ENCODE results near the gene TCF25. TPM values are rescaled to one million over a fixed set of nuclear protein-coding genes. Genes with fewer than 3 reads are reported as not detected.
A peak's percentile ranks its signal among the peaks of the same experiment; 100 is the strongest.

Gene TCF25
- total RNA-seq, 1 donor from 2014 or later = 193 TPM

DNA sequence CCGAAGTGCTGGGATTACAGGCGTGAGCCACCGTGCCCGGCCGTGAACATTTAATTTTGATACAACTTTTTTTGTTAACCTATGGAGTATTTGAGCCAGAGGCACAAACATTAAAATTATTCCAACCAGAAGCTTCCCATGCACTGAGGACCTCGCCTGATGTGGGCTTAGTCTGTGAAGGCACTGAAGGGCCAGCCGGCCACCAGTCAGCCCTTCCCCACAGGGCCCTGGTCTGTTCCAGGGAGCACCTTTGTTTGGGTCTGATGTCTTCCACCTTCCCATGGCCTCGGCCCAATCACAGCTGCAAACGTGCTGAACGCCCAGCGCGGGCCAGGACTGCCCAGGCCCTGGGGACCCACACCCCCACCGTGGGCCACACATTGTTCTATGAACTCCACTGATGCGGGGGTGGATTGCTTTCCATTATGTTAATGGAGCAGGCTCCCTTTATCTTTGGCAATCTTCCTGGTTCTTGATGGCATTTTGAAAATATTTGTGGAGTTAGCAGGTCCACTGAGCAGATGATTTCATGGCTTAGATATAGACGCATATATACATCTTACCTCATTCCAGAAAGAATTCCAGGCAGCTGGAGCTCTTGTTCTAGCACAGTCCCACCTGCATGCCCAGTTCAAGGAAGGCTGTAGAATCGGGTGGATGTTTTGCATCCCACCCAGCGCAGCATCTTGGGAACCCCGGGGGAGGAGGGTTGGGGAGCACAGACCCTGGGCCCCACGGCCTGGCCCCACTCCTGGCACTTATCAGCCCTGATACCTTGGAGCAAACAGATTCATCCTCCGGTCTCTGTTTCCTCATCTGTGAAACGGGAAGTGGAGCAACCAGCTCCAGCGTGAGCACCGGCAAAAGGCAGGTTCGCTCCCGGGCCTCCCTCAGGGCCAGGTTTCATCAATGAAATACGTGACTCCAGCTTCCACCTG lies 30.7 kb upstream of the TCF25 start:
- Histone ChIP-seq H2AFZ (ENCODE audit: low read depth, low read length) (no peak overlapping the region), H3K27me3 (ENCODE audit: insufficient read depth, low read length) (no peaks in the 10 kb centered on the region), H3K9ac (ENCODE audit: low read length) (peak overlapping the region; percentile 60), H3K4me2 (ENCODE audit: low read length) (peak overlapping the region; percentile 67), H3K4me1 (ENCODE audit: insufficient read depth, low read length) (peaks cover 14% of the 10 kb centered on the region), H3K36me3 (ENCODE audit: insufficient read depth, low read length) (no peaks in the 10 kb centered on the region), H3K9me3 (ENCODE audit: insufficient read depth, low read depth, low read length) (no peaks in the 10 kb centered on the region), H3K27ac (ENCODE audit: low read depth, low read length) (peak overlapping the region; percentile 79), H3K4me3 (ENCODE audit: insufficient read depth, low read depth, low read length) (no peak overlapping the region), H3K79me2 (ENCODE audit: insufficient read depth, low read length) (no peaks in the 10 kb centered on the region), H4K20me1 (ENCODE audit: insufficient read depth, low read length) (no peaks in the 10 kb centered on the region)
- Mint-ChIP-seq H3K4me3 (ENCODE audit: unreplicated experiment) (no peak overlapping the region), H3K9me3 (ENCODE audit: unreplicated experiment) (no peaks in the 10 kb centered on the region), H3K36me3 (ENCODE audit: low read depth, unreplicated experiment) (no peaks in the 10 kb centered on the region), H3K27ac (ENCODE audit: unreplicated experiment) (peak overlapping the region; percentile 42), H3K27me3 (ENCODE audit: low read depth, unreplicated experiment) (peaks cover 10% of the 10 kb centered on the region), H3K4me1 (ENCODE audit: low read depth, unreplicated experiment) (peaks cover 9% of the 10 kb centered on the region)
- TF ChIP-seq, protein P1, sequence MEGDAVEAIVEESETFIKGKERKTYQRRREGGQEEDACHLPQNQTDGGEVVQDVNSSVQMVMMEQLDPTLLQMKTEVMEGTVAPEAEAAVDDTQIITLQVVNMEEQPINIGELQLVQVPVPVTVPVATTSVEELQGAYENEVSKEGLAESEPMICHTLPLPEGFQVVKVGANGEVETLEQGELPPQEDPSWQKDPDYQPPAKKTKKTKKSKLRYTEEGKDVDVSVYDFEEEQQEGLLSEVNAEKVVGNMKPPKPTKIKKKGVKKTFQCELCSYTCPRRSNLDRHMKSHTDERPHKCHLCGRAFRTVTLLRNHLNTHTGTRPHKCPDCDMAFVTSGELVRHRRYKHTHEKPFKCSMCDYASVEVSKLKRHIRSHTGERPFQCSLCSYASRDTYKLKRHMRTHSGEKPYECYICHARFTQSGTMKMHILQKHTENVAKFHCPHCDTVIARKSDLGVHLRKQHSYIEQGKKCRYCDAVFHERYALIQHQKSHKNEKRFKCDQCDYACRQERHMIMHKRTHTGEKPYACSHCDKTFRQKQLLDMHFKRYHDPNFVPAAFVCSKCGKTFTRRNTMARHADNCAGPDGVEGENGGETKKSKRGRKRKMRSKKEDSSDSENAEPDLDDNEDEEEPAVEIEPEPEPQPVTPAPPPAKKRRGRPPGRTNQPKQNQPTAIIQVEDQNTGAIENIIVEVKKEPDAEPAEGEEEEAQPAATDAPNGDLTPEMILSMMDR (IDR thresholded peaks at IDR 0.05; ENCODE audit: insufficient read depth, low read depth, low read length) = no peak
- no peak for TF ChIP-seq EZH2 (IDR thresholded peaks at IDR 0.05; ENCODE audit: insufficient read depth, low read length)
- FAIRE-seq (no peak), DNase-seq (ENCODE audit: low read depth) (peak; percentile 95)

DNA sequence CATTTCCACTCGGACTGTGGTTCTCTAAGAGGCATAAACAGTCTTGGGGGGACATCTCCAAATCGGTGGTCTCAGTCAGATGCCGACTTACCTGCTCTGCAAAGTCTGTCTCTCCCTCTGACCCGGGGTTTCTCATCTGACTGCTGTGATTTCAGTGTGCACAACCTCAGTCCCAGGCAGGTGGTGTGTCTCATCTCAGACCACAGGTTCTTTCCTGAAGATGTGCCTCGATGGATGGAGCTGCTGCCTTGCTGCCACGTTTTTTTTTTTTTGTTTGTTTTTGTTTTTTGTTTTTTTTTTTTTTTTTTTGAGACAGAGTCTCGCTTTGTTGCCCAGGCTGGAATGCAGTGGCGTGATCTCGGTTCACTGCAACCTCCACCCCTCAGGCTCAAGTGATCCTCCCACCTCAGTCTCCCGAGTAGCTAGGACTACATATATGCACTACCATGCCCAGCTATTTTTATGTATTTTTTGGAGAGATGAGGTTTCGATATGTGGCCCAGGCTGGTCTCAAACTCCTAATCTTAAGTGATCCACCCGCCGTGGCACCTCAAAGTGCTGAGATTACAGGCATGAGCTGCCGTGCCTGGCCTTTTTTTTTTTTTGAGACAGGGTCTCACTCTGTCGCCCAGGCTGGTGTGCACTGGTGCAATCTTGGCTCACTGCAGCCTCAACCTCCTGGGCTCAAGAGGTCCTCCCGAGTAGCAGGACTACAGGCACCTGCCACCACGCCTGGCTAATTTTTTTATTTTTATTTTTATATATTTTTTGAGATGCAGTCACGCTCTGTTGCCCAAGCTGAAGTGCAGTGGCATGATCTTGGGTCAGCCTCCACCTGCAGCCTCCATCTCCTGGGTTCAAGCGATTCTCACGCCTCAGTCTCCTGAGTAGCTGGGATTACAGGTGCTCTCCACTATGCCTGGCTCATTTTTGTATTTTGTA lies 29.7 kb upstream of the TCF25 start:
- no peak for DNase-seq (ENCODE audit: low read depth)
- no peaks in the 10 kb centered on the region for H3K79me2 ChIP-seq (ENCODE audit: insufficient read depth, low read length)
- H3K36me3 ChIP-seq (ENCODE audit: insufficient read depth, low read length) = no peaks in the 10 kb centered on the region
- H4K20me1 ChIP-seq (ENCODE audit: insufficient read depth, low read length) = no peaks in the 10 kb centered on the region
- Mint-ChIP-seq H3K27ac (ENCODE audit: unreplicated experiment) (no peak overlapping the region), H3K9me3 (ENCODE audit: unreplicated experiment) (no peaks in the 10 kb centered on the region), H3K27me3 (ENCODE audit: low read depth, unreplicated experiment) (peaks cover 10% of the 10 kb centered on the region), H3K4me3 (ENCODE audit: unreplicated experiment) (no peak overlapping the region), H3K4me1 (ENCODE audit: low read depth, unreplicated experiment) (peaks cover 9% of the 10 kb centered on the region), H3K36me3 (ENCODE audit: low read depth, unreplicated experiment) (no peaks in the 10 kb centered on the region)
- peaks cover 14% of the 10 kb centered on the region for H3K4me1 ChIP-seq (ENCODE audit: insufficient read depth, low read length)
- no peak overlapping the region for H3K4me3 ChIP-seq (ENCODE audit: insufficient read depth, low read depth, low read length)
- H3K9me3 ChIP-seq (ENCODE audit: insufficient read depth, low read depth, low read length) = no peaks in the 10 kb centered on the region
- H3K9ac ChIP-seq (ENCODE audit: low read length) = peak overlapping the region; percentile 60
- peak overlapping the region; percentile 67 for H3K4me2 ChIP-seq (ENCODE audit: low read length)
- H2AFZ ChIP-seq (ENCODE audit: low read depth, low read length) = no peak overlapping the region
- peak overlapping the region; percentile 79 for H3K27ac ChIP-seq (ENCODE audit: low read depth, low read length)
- TF ChIP-seq, protein P1 (IDR thresholded peaks at IDR 0.05; ENCODE audit: insufficient read depth, low read depth, low read length) = no peak
- no peak for TF ChIP-seq EZH2 (IDR thresholded peaks at IDR 0.05; ENCODE audit: insufficient read depth, low read length)
- no peaks in the 10 kb centered on the region for H3K27me3 ChIP-seq (ENCODE audit: insufficient read depth, low read length)
- no peak for FAIRE-seq

All from astrocyte (in vitro differentiated cells and primary cell).